SK-N-SH (cell line): ENCODE measurements around the gene ALOX5AP. TPM values are rescaled to one million over a fixed set of nuclear protein-coding genes. Genes with fewer than 3 reads are reported as not detected.
A peak's percentile ranks its signal among the peaks of the same experiment; 100 is the strongest.

ENCODE experiments used
- CTCF ChIA-PET: fragments of 300-600, 350-600 bp; formaldehyde crosslinking; extraction: SDS; loops from one replicate; lab custom pipeline; 2021; lab: Yijun Ruan, JAX
- POLR2A ChIA-PET: fragments of 350-600 bp; sonication (Branson Sonifier 250); formaldehyde crosslinking; extraction: SDS; loops from one replicate; lab custom pipeline; 2020; ENCODE audit warnings: antibody characterized with exemption, inconsistent platforms; lab: Yijun Ruan, JAX
- DNase-seq: peaks from one replicate; pipeline ENCODE4 v3.0.0; 2012
- H2AFZ ChIP-seq: fragments of 200-600 bp; sonication (generic); 2 replicates; pipeline ENCODE4 v1.8.1; 2016; ENCODE audit warnings: antibody characterized with exemption, mild to moderate bottlenecking, low read depth
- H3F3A ChIP-seq: fragments of 200-600 bp; sonication (generic); replicated peaks from 2 replicates; pipeline ENCODE3; 2016; ENCODE audit warnings: antibody characterized with exemption, mild to moderate bottlenecking; ENCODE audit not compliant: insufficient read depth
- H3K27ac ChIP-seq, 2 experiments: fragments of 200-500 bp in 1 of 2; fragments of 200-600 bp in 1 of 2; sonication (Bioruptor generic) in 1 of 2; sonication (generic), shearing (Covaris generic) in 1 of 2; 2 replicates each; pipeline versions ENCODE4 v1.5.1 to v1.6.1; 2014 to 2016; ENCODE audit warnings: low read depth in 2 of 2, inconsistent platforms in 1 of 2, low read length in 1 of 2, mild to moderate bottlenecking in 1 of 2, mixed read lengths in 1 of 2
- H3K27me3 ChIP-seq: fragments of 200-600 bp; sonication (generic), shearing (Covaris generic); 2 replicates; pipeline ENCODE4 v1.6.1; 2016; ENCODE audit warnings: mixed run types; ENCODE audit not compliant: insufficient read depth
- H3K36me3 ChIP-seq, 2 experiments: fragments of 200-500 bp in 1 of 2; fragments of 200-600 bp in 1 of 2; sonication (Bioruptor generic) in 1 of 2; sonication (generic) in 1 of 2; replicated peaks in 1 of 2; 2 replicates each; pipeline versions ENCODE3 to v1.5.1; 2014 to 2016; ENCODE audit warnings: low read length in 1 of 2, mild to moderate bottlenecking in 1 of 2; ENCODE audit not compliant: insufficient read depth in 2 of 2, control insufficient read depth in 1 of 2
- H3K4me1 ChIP-seq, 2 experiments: fragments of 200-500 bp in 1 of 2; fragments of 200-600 bp in 1 of 2; sonication (Bioruptor generic) in 1 of 2; sonication (generic), shearing (Covaris generic) in 1 of 2; 2 replicates each; pipeline versions ENCODE4 v1.5.1 to v1.6.1; 2014 to 2016; ENCODE audit warnings: low read depth in 1 of 2, low read length in 1 of 2, mixed run types in 1 of 2; ENCODE audit not compliant: insufficient read depth in 2 of 2, control insufficient read depth in 1 of 2
- H3K4me2 ChIP-seq: fragments of 200-600 bp; sonication (generic), shearing (Covaris generic); 2 replicates; pipeline ENCODE4 v1.6.1; 2017; ENCODE audit warnings: mixed run types
- H3K4me3 ChIP-seq, 2 experiments: fragments of 200-500 bp in 1 of 2; fragments of 200-600 bp in 1 of 2; sonication (Bioruptor generic) in 1 of 2; sonication (generic), shearing (Covaris generic) in 1 of 2; 2 replicates each; pipeline versions ENCODE4 v1.5.1 to v1.8.1; 2014 to 2016; ENCODE audit warnings: low read depth in 2 of 2, inconsistent platforms in 1 of 2, low read length in 1 of 2, mild to moderate bottlenecking in 1 of 2, mixed read lengths in 1 of 2, moderate library complexity in 1 of 2
- H3K79me2 ChIP-seq: fragments of 200-600 bp; sonication (generic); 2 replicates; pipeline ENCODE4 v1.8.1; 2017; ENCODE audit warnings: mild to moderate bottlenecking; ENCODE audit not compliant: insufficient read depth
- H3K9ac ChIP-seq: fragments of 200-600 bp; sonication (generic); 2 replicates; pipeline ENCODE4 v1.6.1; 2017; ENCODE audit warnings: mixed run types
- H3K9me2 ChIP-seq: fragments of 200-600 bp; sonication (generic); 2 replicates; pipeline ENCODE4 v1.6.1; 2017; ENCODE audit warnings: mixed run types
- H3K9me3 ChIP-seq: fragments of 200-600 bp; sonication (generic); 2 replicates; pipeline ENCODE4 v1.6.1; 2017; ENCODE audit warnings: mixed run types, mild to moderate bottlenecking, moderate library complexity
- H4K20me1 ChIP-seq: fragments of 200-600 bp; sonication (generic); 2 replicates; pipeline ENCODE4 v1.6.1; 2017; ENCODE audit warnings: mild to moderate bottlenecking, mixed run types; ENCODE audit not compliant: insufficient read depth
- CTCF ChIP-seq: fragments of 200-600 bp; sonication (generic); IDR thresholded peaks from 2 replicates; pipeline ENCODE4 v1.6.1; 2017; ENCODE audit warnings: antibody characterized with exemption, mild to moderate bottlenecking, moderate library complexity
- EZH2phosphoT487 ChIP-seq: fragments of 200-600 bp; sonication (generic); IDR thresholded peaks from 2 replicates; pipeline ENCODE4 v1.6.1; 2017; ENCODE audit warnings: low read depth, mixed run types, mild to moderate bottlenecking, antibody characterized with exemption, moderate library complexity, borderline replicate concordance
- FOSL2 ChIP-seq: IDR thresholded peaks from 2 replicates; pipeline ENCODE4 v1.4.0; 2012; ENCODE audit warnings: low read depth, mild to moderate bottlenecking, moderate library complexity, borderline replicate concordance
- FOXJ3 ChIP-seq: sonication (generic); formaldehyde crosslinking; IDR thresholded peaks from 2 replicates; pipeline ENCODE4 v1.5.1; 2020; ENCODE audit warnings: mild to moderate bottlenecking, missing genetic modification reagents
- GABPA ChIP-seq: IDR thresholded peaks from 2 replicates; pipeline ENCODE4 v1.4.0; 2012; ENCODE audit warnings: low read depth, mild to moderate bottlenecking
- GATA2 ChIP-seq: sonication (generic); formaldehyde crosslinking; IDR thresholded peaks from 2 replicates; pipeline ENCODE4 v1.5.0; 2020; ENCODE audit warnings: mild to moderate bottlenecking, missing genetic modification reagents
- JUND ChIP-seq: IDR thresholded peaks from 2 replicates; pipeline ENCODE4 v1.4.0; 2012
- MAX ChIP-seq: IDR thresholded peaks from 2 replicates; pipeline ENCODE4 v1.4.0; 2012; ENCODE audit warnings: low read depth
- MEF2A ChIP-seq: IDR thresholded peaks from 2 replicates; pipeline ENCODE4 v1.4.0; 2012; ENCODE audit warnings: low read depth, borderline replicate concordance
- MXI1 ChIP-seq: IDR thresholded peaks from 2 replicates; pipeline ENCODE4 v1.6.1; 2012; ENCODE audit warnings: mild to moderate bottlenecking, low read depth, low read length, improper control_type of control experiment
- PBX3 ChIP-seq: IDR thresholded peaks from 2 replicates; pipeline ENCODE4; 2012
- POLR2AphosphoS5 ChIP-seq: IDR thresholded peaks from 2 replicates; pipeline ENCODE4 v1.6.1; 2012; ENCODE audit warnings: low read depth, low read length
- RAD21 ChIP-seq: IDR thresholded peaks from 2 replicates; pipeline ENCODE4 v1.6.1; 2012; ENCODE audit warnings: mild to moderate bottlenecking, low read length
- RFX5 ChIP-seq: IDR thresholded peaks from 2 replicates; pipeline ENCODE4 v1.6.1; 2012; ENCODE audit warnings: mild to moderate bottlenecking, improper control_type of control experiment, low read length
- SIN3A ChIP-seq: IDR thresholded peaks from 2 replicates; pipeline ENCODE4 v1.6.1; 2012; ENCODE audit warnings: low read depth, mild to moderate bottlenecking, low read length, moderate library complexity, borderline replicate concordance
- TCF12 ChIP-seq: IDR thresholded peaks from 2 replicates; pipeline ENCODE4 v1.4.0; 2012
- TEAD4 ChIP-seq: IDR thresholded peaks from 2 replicates; pipeline ENCODE4 v1.4.0; 2012; ENCODE audit warnings: mild to moderate bottlenecking, borderline replicate concordance; ENCODE audit not compliant: insufficient read depth
- USF2 ChIP-seq: fragments of 150-350 bp; IDR thresholded peaks from 2 replicates; pipeline ENCODE4 v1.6.1; 2017; ENCODE audit warnings: antibody characterized with exemption, low read length, low read depth, borderline replicate concordance
- YY1 ChIP-seq: IDR thresholded peaks from 2 replicates; pipeline ENCODE4 v1.4.0; 2012; ENCODE audit warnings: low read depth, mild to moderate bottlenecking
- ZBTB33 ChIP-seq: IDR thresholded peaks from 2 replicates; pipeline ENCODE4 v1.4.0; 2012; ENCODE audit warnings: low read depth, borderline replicate concordance
- WGBS: methylation state at CpG from one replicate; pipeline ENCODE4 v1.1.6; 2017; ENCODE audit warnings: low lambda C conversion rate; 5-methylcytosine and 5-hydroxymethylcytosine counted together
- polyA plus RNA-seq, 3 experiments: library from polyadenylated mRNA; depleted of rRNA; stranded (reverse); fragments of >200 nt; gene quantifications; 2 replicates each; pipeline ENCODE4 v1.2.3, GENCODE V29; 2012

The ALOX5AP gene
- polyA plus RNA-seq, 1 of the 3 experiments (the other 2 are of a cell fraction) = 1.3 TPM

GRCh38 chr13:30708541-30708940 is 26.8 kb upstream of the ALOX5AP start:
- POLR2A ChIA-PET = no interaction called here
- TF ChIP-seq ZBTB33 (no peak), MAX (peak; percentile 55), TCF12 (peak; percentile 16; the same call in 1 of the 2 replicates)
- TF ChIP-seq, all 33 proteins: peak for 2
- Histone ChIP-seq H3K27me3 (no peaks in the 10 kb centered on the region), H3K9me2 (no peaks in the 10 kb centered on the region), H3K4me2 (no peak overlapping the region), H3K36me3 (no peaks in the 10 kb centered on the region), H3K4me1 (0 out of 4 replicates have a peak, but pooled peaks cover 0 to 11% of the 10 kb centered on the region in 2 experiments), H3K9ac (no peak overlapping the region), H3K9me3 (no peaks in the 10 kb centered on the region), H3K27ac (peak overlapping the region in 1 of 2 experiments; percentile 6; a peak in 1 of 4 replicates), H4K20me1 (no peaks in the 10 kb centered on the region), H3K79me2 (no peaks in the 10 kb centered on the region), H3K4me3 (no peak overlapping the region), H2AFZ (0 out of 2 replicates have a peak overlapping the region, but pooled peaks have one; percentile 20), H3F3A (peaks cover 6% of the 10 kb centered on the region)
- 29% methylated on average over 3 of the region's 3 CpGs for WGBS
- CTCF ChIA-PET = no interaction called here
- no peak for DNase-seq

GRCh38 chr13:30710442-30710841 is 24.9 kb upstream of the ALOX5AP start:
- 90% methylated on average over 3 of the region's 3 CpGs for WGBS
- TF ChIP-seq USF2 (no peak), MXI1 (no peak), RFX5 (no peak), YY1 (no peak), POLR2AphosphoS5 (no peak), SIN3A (no peak), FOSL2 (no peak), GABPA (no peak), TEAD4 (no peak), PBX3 (no peak), RAD21 (no peak), EZH2phosphoT487 (no peak), CTCF (no peak), MEF2A (no peak), GATA2 (no peak), JUND (no peak), FOXJ3 (CRISPR knock-in tag) (no peak)
- TF ChIP-seq, all 33 proteins: peak for 0
- ChIA-PET CTCF (no interaction called here), POLR2A (no interaction called here)
- Histone ChIP-seq H3K27me3 (no peaks in the 10 kb centered on the region), H3K9me3 (no peaks in the 10 kb centered on the region), H3K9me2 (no peaks in the 10 kb centered on the region), H3K9ac (no peak overlapping the region), H3F3A (peaks cover 6% of the 10 kb centered on the region), H3K4me3 (no peak overlapping the region), H4K20me1 (no peaks in the 10 kb centered on the region), H3K79me2 (no peaks in the 10 kb centered on the region), H3K27ac (no peak overlapping the region), H3K4me2 (no peak overlapping the region), H2AFZ (no peak overlapping the region), H3K4me1 (0 out of 4 replicates have a peak, but pooled peaks cover 0 to 11% of the 10 kb centered on the region in 2 experiments), H3K36me3 (no peaks in the 10 kb centered on the region)
- DNase-seq = no peak
